Osteoblast (primary cell): ENCODE data around the gene SHC1. TPM values are rescaled to one million over a fixed set of nuclear protein-coding genes. Genes with fewer than 3 reads are reported as not detected.
A peak's percentile ranks its signal among the peaks of the same experiment; 100 is the strongest.

Experiments used
- DNase-seq: peaks from one replicate; pipeline ENCODE4 v3.0.0; 2011; ENCODE audit warnings: low spot score, mixed read lengths; ENCODE audit not compliant: insufficient read length; ENCODE audit errors: missing footprints
- H2AFZ ChIP-seq: 2 replicates; pipeline ENCODE4 v1.6.0; 2011; ENCODE audit warnings: mild to moderate bottlenecking, low read length
- H3K27ac ChIP-seq: 2 replicates; pipeline ENCODE4 v1.5.1; 2011; ENCODE audit warnings: mild to moderate bottlenecking, low read depth, low read length, moderate library complexity
- H3K27me3 ChIP-seq: 2 replicates; pipeline ENCODE4 v1.6.0; 2012; ENCODE audit warnings: mild to moderate bottlenecking, control low read depth, inconsistent platforms, low read length, moderate library complexity; ENCODE audit not compliant: insufficient read depth
- H3K36me3 ChIP-seq: 2 replicates; pipeline ENCODE4 v1.5.1; 2011; ENCODE audit warnings: mild to moderate bottlenecking, low read length, control low read depth, moderate library complexity; ENCODE audit not compliant: insufficient read depth
- H3K4me1 ChIP-seq: 2 replicates; pipeline ENCODE4 v1.5.1; 2011; ENCODE audit warnings: mild to moderate bottlenecking, low read length, control low read depth, moderate library complexity; ENCODE audit not compliant: insufficient read depth
- H3K4me2 ChIP-seq: 2 replicates; pipeline ENCODE4 v1.6.0; 2011; ENCODE audit warnings: mild to moderate bottlenecking, low read length; ENCODE audit not compliant: insufficient read depth
- H3K4me3 ChIP-seq: fragments of 200-600 bp; sonication (generic); 3 replicates; pipeline ENCODE4 v1.5.1; 2012; ENCODE audit warnings: mild to moderate bottlenecking, low read length, inconsistent platforms; ENCODE audit not compliant: insufficient read depth
- H3K79me2 ChIP-seq: 2 replicates; pipeline ENCODE4 v1.6.0; 2012; ENCODE audit warnings: mild to moderate bottlenecking, low read length, control low read depth, inconsistent platforms; ENCODE audit not compliant: insufficient read depth
- H3K9me3 ChIP-seq: 2 replicates; pipeline ENCODE4 v1.5.1; 2011; ENCODE audit warnings: low read depth, low read length, control low read depth
- H4K20me1 ChIP-seq: 2 replicates; pipeline ENCODE4 v1.6.0; 2012; ENCODE audit warnings: mild to moderate bottlenecking, low read length, control low read depth; ENCODE audit not compliant: insufficient read depth
- total RNA-seq: library from RNA; depleted of rRNA; stranded (reverse); fragments of >200 nt; gene quantifications from 2 replicates; pipeline ENCODE4 v1.2.3, GENCODE V29; 2012
- TF ChIP-seq, protein P1 (sequence below): IDR thresholded peaks from 2 replicates; pipeline ENCODE4 v1.5.1; 2011; ENCODE audit warnings: mild to moderate bottlenecking, low read depth, low read length, moderate library complexity; ENCODE audit errors: extremely low read depth

The SHC1 gene
- total RNA-seq, 1 donor: 230 TPM

DNA sequence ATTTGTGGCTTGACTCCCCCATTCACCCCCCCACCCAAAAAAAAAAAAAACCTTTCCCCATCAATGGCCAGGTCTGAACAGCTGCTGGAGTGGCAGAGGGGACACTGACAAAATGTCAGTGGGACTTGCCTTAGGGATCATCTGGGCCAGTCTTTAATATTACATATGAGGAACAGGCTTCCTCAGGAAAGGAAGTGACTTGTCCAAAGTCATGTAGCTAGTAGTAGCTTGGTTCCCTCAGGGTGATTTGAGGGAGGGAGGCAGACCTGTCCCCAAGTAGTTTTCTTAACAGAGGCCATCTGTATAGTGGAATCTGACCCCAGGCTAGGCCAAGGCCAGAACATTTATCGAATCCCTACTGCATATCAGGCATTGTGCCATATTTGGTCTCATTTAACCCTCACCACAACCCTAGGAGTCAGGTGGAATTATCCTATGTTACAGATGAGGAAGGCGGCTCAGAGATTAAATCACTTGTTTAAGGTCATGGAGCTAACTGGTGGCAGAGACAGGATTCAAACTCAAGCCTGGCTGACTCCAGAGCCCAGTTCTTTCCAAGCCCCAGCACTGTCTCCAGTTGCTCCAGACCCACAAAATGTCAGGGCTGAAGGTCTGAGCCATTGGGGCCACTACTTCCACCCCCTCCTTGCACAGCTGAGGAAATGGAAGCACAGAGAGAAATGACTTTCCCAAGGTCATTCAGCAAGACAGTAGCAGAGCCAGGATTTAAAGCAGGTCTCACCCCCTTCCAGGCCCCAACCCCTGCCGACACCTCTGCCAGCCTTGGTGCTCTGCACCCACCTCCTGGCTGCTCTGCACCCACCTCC lies 42.4 kb upstream of the SHC1 start:
- no peak overlapping the region for H3K4me3 ChIP-seq
- peak; percentile 49 for DNase-seq
- no peaks in the 10 kb centered on the region for H3K9me3 ChIP-seq
- H3K4me2 ChIP-seq: no peak overlapping the region
- no peak overlapping the region for H2AFZ ChIP-seq
- peaks cover 15% of the 10 kb centered on the region for H3K36me3 ChIP-seq
- H3K27ac ChIP-seq: no peak overlapping the region
- peaks cover 26% of the 10 kb centered on the region for H4K20me1 ChIP-seq
- H3K4me1 ChIP-seq: peaks cover 5% of the 10 kb centered on the region
- H3K27me3 ChIP-seq: no peaks in the 10 kb centered on the region
- TF ChIP-seq, protein P1, sequence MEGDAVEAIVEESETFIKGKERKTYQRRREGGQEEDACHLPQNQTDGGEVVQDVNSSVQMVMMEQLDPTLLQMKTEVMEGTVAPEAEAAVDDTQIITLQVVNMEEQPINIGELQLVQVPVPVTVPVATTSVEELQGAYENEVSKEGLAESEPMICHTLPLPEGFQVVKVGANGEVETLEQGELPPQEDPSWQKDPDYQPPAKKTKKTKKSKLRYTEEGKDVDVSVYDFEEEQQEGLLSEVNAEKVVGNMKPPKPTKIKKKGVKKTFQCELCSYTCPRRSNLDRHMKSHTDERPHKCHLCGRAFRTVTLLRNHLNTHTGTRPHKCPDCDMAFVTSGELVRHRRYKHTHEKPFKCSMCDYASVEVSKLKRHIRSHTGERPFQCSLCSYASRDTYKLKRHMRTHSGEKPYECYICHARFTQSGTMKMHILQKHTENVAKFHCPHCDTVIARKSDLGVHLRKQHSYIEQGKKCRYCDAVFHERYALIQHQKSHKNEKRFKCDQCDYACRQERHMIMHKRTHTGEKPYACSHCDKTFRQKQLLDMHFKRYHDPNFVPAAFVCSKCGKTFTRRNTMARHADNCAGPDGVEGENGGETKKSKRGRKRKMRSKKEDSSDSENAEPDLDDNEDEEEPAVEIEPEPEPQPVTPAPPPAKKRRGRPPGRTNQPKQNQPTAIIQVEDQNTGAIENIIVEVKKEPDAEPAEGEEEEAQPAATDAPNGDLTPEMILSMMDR: no peak
- H3K79me2 ChIP-seq: peaks cover 45% of the 10 kb centered on the region

- DNase-seq: peak; percentile 92
- H3K36me3 ChIP-seq: peaks cover 15% of the 10 kb centered on the region
- H3K27me3 ChIP-seq: no peaks in the 10 kb centered on the region
- H3K4me2 ChIP-seq: no peak overlapping the region
- peaks cover 54% of the 10 kb centered on the region for H3K79me2 ChIP-seq
- H3K4me1 ChIP-seq: no peaks in the 10 kb centered on the region
- no peaks in the 10 kb centered on the region for H3K9me3 ChIP-seq
- peaks cover 27% of the 10 kb centered on the region for H4K20me1 ChIP-seq
- TF ChIP-seq, protein P1: no peak
- H3K27ac ChIP-seq: no peak overlapping the region
- no peak overlapping the region for H2AFZ ChIP-seq
- H3K4me3 ChIP-seq: no peak overlapping the region
Observed at GRCh38 chr1:155012026-155012546, 41.5 kb upstream of the SHC1 start.

DNA sequence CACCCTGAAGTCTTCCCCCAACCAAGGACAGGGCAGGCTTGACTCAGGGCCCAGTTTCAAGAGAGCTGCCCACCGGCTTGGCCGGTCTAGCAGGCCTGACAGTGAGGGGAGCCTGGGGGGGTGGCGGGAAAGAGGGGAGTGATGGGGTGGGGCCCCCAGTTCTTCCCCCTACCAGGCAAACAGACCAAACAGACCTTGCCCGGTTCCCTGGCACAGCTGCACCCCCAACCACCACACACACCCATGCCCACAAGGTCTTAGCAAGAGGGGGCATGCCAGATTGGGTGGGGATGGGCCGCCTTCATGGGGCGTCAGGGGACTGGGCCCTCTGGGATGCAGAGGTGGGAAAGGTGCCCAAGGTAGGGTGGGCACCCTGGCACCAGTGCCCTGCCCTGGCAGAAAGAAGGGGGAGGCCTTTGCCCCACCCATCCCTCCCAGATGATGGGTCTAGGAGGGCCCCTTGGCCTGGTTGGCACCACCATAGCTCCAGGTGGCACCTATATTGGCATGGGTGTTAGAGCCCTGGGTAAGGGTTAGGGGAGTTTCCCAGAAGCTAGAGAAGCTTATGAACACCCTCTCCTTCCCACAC lies 41.0 kb upstream of the SHC1 start:
- no peak overlapping the region for H3K4me3 ChIP-seq
- no peak overlapping the region for H3K4me2 ChIP-seq
- H3K4me1 ChIP-seq: no peaks in the 10 kb centered on the region
- H2AFZ ChIP-seq: no peak overlapping the region
- H3K27me3 ChIP-seq: no peaks in the 10 kb centered on the region
- peaks cover 13% of the 10 kb centered on the region for H3K36me3 ChIP-seq
- no peaks in the 10 kb centered on the region for H3K9me3 ChIP-seq
- TF ChIP-seq, protein P1: no peak
- peaks cover 33% of the 10 kb centered on the region for H4K20me1 ChIP-seq
- H3K79me2 ChIP-seq: peaks cover 60% of the 10 kb centered on the region
- no peak overlapping the region for H3K27ac ChIP-seq
- peak; percentile 50 for DNase-seq

DNA sequence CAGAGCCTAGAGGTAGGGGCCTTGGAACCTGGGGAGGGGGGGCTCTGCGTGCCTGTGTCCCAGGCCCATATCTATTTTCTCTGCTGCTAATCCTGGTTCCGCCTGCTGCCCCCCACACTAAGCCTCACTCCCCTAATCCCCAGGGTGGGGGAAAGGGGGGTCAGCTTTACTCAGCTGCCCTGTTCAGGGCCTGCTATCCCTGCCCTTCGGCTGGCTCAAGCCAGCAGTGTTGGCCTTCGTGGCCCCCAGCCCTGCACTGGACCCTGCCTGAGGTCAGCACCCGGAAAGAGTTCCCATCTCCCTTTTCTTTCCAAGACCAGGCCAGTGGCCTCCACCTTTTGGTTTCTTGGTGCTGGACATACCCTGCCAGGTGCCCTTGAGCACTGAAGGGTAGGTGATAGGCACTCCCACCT lies 40.5 kb upstream of the SHC1 start:
- TF ChIP-seq, protein P1: no peak
- DNase-seq: peak; percentile 50
- Histone ChIP-seq H4K20me1 (peaks cover 38% of the 10 kb centered on the region), H2AFZ (no peak overlapping the region), H3K36me3 (peaks cover 9% of the 10 kb centered on the region), H3K4me1 (peaks cover 5% of the 10 kb centered on the region), H3K9me3 (no peaks in the 10 kb centered on the region), H3K79me2 (peaks cover 65% of the 10 kb centered on the region), H3K27me3 (no peaks in the 10 kb centered on the region), H3K4me2 (no peak overlapping the region), H3K4me3 (no peak overlapping the region), H3K27ac (no peak overlapping the region)
